HG02870 (cell line): Measurements from ENCODE around the gene ENPP6.

Experiments used
- ATAC-seq: cut with Tn5 transposase; IDR thresholded peaks from one replicate; pipeline ENCODE4 v1.9.1; 2021; ENCODE audit warnings: mild to moderate bottlenecking, moderate library complexity; ENCODE audit not compliant: unreplicated experiment

The ENPP6 gene

DNA sequence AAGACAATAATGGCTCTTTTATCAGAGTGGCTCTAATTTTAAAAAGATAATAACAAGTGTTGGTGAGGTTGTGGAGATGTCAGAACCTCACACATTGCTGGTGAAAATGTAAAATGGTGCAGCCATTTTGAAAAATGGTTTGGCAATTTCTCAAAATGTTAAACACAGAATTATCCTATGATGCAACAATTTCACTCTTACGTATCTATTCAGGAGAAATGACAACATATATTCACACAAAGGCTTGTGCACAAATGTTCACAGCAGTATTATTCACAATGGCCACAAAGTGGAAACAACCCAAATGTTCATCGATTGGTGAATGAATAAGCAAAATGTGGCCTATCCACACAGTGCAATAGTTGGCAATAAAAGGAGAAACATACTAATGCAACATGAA is 24.7 kb downstream of the ENPP6 start:
- ATAC-seq = no peak

- ATAC-seq = no peak
These were observed 26.4 kb downstream of the ENPP6 start for GRCh38 chr4:184191267-184191666.

DNA sequence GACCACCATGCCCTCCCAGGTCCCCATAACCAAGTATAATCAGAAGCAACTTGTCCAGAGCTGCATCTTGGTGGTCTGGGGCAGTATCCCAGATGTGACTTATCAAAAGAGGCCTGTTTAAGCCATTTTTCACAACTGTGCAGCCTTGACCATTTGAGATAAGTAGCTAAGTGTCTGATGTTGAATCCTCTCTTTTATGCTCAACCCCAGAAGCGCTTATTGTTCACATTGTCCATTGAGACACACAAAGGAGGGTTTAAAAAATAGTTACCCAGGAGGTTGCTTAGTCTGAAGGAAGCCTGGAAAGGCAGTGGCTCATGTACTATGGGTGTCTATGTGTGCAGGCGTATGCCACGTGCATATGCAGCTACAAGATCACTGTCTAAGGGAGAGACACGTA is 27.0 kb downstream of the ENPP6 start:
- ATAC-seq = no peak

GRCh38 chr4:184189966-184190365 is 27.7 kb downstream of the ENPP6 start:
- ATAC-seq = no peak

GRCh38 chr4:184188443-184189400 is 29.0 kb downstream of the ENPP6 start:
- ATAC-seq = no peak

- ATAC-seq = no peak
These were observed 40.4 kb downstream of the ENPP6 start for GRCh38 chr4:184177271-184177670.

GRCh38 chr4:184174571-184175488 is 42.8 kb downstream of the ENPP6 start:
- ATAC-seq = no peak

- ATAC-seq = no peak
These were observed 46.7 kb downstream of the ENPP6 start for GRCh38 chr4:184171011-184171410.

- no peak for ATAC-seq
These were observed 48.3 kb downstream of the ENPP6 start for GRCh38 chr4:184169225-184169867.

DNA sequence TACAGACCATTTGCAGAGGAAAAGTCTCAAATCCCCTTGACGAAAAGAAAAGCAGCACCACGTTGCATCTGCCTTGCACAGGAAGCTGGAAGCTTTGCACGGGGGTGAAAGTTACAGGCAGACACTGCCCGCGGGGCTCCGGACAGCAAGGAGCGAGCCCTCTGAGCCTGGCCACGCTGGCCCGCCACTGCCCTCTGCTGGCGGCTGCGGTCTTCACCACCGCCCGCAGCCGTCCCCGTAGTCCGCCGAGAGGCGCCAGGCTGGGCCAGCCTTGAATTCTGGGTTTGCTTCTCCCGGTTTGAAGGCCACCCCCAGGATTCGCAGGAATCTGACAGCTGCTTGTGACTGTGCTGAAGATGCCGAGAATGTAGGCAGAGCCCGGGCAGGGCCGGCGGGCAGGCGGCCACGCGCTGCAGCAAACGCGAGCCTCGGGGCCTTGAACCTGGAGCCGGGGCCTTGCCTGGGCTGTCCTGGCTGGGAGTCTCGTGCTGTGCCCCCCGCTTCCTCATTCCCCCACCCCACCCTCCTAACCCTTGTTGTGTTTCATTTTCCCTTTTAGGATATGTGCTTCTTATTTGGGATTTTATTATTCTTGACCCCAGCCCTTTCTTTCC is 49.2 kb downstream of the ENPP6 start:
- ATAC-seq = peak; percentile 50

GRCh38 chr4:184167576-184167975 is 50.1 kb downstream of the ENPP6 start:
- peak; percentile 95 for ATAC-seq

- no peak for ATAC-seq
These were observed 50.9 kb downstream of the ENPP6 start for GRCh38 chr4:184166736-184167135.

DNA sequence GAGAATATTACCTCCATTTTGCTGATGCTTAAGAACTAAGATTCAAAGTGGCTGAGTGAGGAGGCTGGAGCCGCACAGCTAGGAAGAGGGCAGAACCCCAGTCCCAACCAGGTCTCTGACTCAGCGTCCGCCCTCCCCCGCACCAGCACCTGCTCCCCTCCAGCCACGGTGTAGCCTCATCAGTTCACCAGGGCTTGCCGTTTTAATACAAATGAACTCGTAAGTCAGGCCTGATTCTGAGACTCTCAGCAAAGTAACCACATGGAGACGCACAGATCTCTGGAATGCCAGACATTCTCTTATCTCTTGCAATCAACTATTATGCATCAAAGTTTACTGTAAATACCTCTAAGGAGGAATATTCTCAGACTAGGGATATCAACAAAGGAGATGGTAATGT is 52.4 kb downstream of the ENPP6 start:
- no peak for ATAC-seq

DNA sequence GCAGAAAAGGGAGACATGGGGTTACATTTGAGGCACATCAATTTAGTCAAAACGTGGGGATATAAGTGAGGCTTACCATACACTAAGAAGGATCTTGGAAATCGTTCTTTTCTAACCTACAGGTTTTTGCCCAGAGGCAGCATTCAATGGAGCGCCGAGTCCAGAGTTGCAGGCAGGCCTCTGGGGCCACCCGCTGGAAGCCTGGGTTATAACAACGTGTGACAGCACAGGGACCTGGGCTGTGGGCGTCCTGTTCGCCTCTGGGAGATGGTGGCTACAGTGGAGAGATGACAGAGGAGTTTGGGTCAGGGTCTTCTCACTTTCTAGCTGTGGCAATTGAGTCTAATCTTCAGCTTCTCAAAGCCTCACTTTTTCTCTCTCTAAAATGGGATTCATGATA is 53.9 kb downstream of the ENPP6 start:
- ATAC-seq = no peak

DNA sequence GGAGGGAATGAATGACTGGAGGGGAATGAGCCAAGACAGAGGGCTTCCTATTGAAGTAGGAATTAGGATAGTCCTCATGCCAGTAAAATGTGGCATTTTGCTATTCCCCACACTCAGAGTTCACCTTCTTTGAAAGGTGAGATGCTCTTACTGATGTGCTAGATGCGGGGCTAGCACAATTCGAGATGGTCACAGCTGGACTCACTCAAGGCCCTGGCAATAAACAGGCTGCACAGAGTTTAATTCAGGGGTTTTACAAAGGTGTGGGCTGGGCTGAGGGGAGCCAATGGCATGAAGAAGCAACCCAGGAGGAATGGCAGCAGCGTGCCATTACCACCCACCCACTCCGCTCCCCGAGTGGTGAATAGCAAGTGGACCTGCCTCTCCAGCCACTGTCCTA is 55.1 kb downstream of the ENPP6 start:
- ATAC-seq = no peak

DNA sequence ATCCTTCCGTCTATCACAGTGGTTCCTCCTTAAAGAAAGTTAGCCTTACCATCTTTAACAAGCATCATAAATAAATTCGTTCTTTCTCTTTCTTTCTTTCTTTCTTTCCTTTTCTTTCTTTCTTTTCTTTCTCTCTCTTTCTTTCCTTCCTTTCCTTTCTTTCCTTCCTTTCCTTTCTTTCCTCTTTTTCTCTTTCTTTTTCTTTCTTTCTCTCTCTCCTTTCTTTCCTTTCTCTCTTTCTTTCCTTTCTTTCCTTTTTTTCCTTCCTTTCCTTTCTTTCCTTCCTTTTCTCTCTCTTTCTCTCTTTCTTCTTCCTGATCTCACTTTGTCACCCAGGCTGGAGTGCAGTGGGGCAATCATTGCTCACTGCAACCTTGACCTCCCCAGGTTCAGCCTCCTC is 60.4 kb downstream of the ENPP6 start:
- no peak for ATAC-seq

DNA sequence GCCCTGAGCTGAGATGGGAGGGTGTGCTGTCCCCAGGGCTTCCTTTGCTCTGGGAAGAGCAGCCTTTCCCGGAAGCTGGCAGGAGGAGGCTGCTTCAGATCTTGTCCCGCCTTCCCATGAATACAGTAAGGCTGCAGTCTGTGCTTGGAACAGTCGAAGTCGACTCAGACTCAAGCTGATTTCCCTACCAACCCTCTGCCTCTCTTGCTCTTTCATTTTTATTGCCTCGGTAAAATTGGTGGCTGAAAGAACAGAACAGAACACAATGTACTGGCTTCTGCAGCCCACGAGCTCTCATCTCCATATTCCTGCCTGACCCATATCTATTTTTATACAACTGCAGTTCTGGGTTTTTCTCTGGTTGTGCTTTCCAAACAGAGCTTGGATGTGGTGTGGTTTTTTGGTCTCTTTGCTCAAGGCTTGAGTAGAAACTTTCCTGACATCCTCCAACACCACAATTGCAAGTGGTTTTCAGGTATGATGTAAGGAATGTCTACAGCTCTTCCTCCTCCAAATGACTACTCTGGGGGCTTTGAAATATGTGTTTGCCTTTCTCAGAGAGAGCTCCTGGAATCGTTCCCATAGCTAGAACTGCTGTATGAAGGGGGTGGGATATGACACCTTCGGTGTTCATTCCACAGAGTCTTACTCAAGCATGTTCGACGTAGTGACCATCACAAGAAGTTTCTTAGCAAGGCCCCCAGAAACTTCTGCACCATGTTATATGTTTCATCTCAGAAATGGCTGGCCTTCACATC is 61.3 kb downstream of the ENPP6 start:
- no peak for ATAC-seq

- ATAC-seq = no peak
These were observed 63.5 kb downstream of the ENPP6 start for GRCh38 chr4:184154199-184154598.

DNA sequence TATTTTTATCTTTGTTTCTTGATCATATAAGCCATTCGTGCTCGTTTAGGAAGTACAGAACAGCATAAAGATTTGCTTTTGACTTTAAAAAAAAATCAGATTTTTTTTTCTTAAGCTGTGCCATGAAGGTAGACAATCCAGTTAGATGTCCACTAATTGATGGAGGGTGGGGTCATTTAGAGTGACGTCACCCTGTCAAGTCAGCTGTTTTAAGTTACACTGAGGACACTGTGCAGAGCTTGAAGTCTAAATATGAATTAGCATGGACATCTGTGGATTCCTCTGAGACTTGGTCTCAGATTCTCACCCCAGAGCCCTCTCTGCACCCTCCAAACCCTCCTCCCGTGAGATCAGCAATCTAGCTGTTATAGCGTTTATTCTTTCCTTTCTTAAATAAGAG is 63.9 kb downstream of the ENPP6 start:
- ATAC-seq = no peak

GRCh38 chr4:184151988-184152485 is 65.6 kb downstream of the ENPP6 start:
- no peak for ATAC-seq
